HCT116 (cell line): ENCODE measurements around the gene TMEM132C. TPM values are rescaled to one million over a fixed set of nuclear protein-coding genes. Genes with fewer than 3 reads are reported as not detected.

Experiments used
- ATAC-seq: fragments of 200-7000 bp; cut with Tn5 transposase; 2 replicates; pipeline ENCODE4 v1.9.1; 2020; ENCODE audit warnings: mild to moderate bottlenecking, moderate library complexity
- BruUV-seq: library from RNA; stranded (reverse); fragments of 400-500 nt; replicated peaks from 2 replicates; lab custom pipeline; 2021; lab: Mats Ljungman, UMichigan
- CTCF ChIA-PET: fragments of 300-600 bp; sonication (Branson Sonifier 250); formaldehyde crosslinking; loops from one replicate; lab custom pipeline; 2021; ENCODE audit warnings: antibody characterized with exemption; lab: Charles Lee
- POLR2A ChIA-PET: fragments of 300-600, 350-600 bp; sonication (Branson Sonifier 250); formaldehyde crosslinking; loops from one replicate; lab custom pipeline; 2021; ENCODE audit warnings: antibody characterized with exemption; lab: Charles Lee
- RAD21 ChIA-PET, 2 experiments: fragments of 300-600 bp; sonication (Branson Sonifier 250); formaldehyde crosslinking; loops; one replicate each; lab custom pipeline; 2023; ENCODE audit warnings: low total read pairs in 2 of 2; ENCODE audit not compliant: uncharacterized antibody in 2 of 2, unreplicated experiment in 2 of 2, low non-redundant PET in 1 of 2; lab: Charles Lee
- DNase-seq: peaks from one replicate; pipeline ENCODE4 v3.0.0-alpha.2; 2010; ENCODE audit warnings: low read depth, low spot score
- H2AFZ ChIP-seq: fragments of 200-600 bp; shearing (Covaris generic), sonication (generic); 2 replicates; pipeline ENCODE4 v1.6.1; 2017; ENCODE audit warnings: low read depth, mixed run types, mixed read lengths, antibody characterized with exemption, low read length; ENCODE audit not compliant: poor library complexity, severe bottlenecking
- H3K27ac ChIP-seq: 2 replicates; pipeline ENCODE4 v1.5.1; 2012; ENCODE audit warnings: low read depth, low read length
- H3K27me3 ChIP-seq: fragments of 200-600 bp; sonication (generic); 2 replicates; pipeline ENCODE4 v1.6.1; 2016; ENCODE audit warnings: mixed run types, low read length, mixed read lengths; ENCODE audit not compliant: insufficient read depth
- H3K36me3 ChIP-seq, 2 experiments: fragments of 200-500 bp in 1 of 2; fragments of 200-600 bp in 1 of 2; sonication (Bioruptor generic) in 1 of 2; sonication (generic) in 1 of 2; 2 replicates each; pipeline versions ENCODE4 v1.5.1 to v1.6.1; 2014 to 2016; ENCODE audit warnings: low read length in 2 of 2, inconsistent platforms in 1 of 2, mixed read lengths in 1 of 2, mixed run types in 1 of 2; ENCODE audit not compliant: insufficient read depth in 2 of 2, control insufficient read depth in 1 of 2
- H3K4me1 ChIP-seq, 2 experiments: fragments of 200-600 bp in 1 of 2; sonication (generic) in 1 of 2; 2 replicates each; pipeline versions ENCODE4 v1.5.1 to v1.6.1; 2012 to 2017; ENCODE audit warnings: low read length in 2 of 2, inconsistent platforms in 1 of 2, mild to moderate bottlenecking in 1 of 2, mixed read lengths in 1 of 2, mixed run types in 1 of 2, moderate library complexity in 1 of 2; ENCODE audit not compliant: insufficient read depth in 2 of 2, control insufficient read depth in 1 of 2
- H3K4me2 ChIP-seq: fragments of 200-600 bp; sonication (generic); 2 replicates; pipeline ENCODE4 v1.6.1; 2017; ENCODE audit warnings: mixed run types, low read length, mixed read lengths
- H3K4me3 ChIP-seq, 2 experiments: fragments of 200-600 bp in 1 of 2; sonication (generic) in 1 of 2; replicated peaks in 1 of 2; 2 replicates each; pipeline ENCODE4 v1.5.1; 2011 to 2016; ENCODE audit warnings: low read length in 2 of 2, control low read depth in 1 of 2, low read depth in 1 of 2, mild to moderate bottlenecking in 1 of 2, mixed read lengths in 1 of 2, mixed run types in 1 of 2
- H3K79me2 ChIP-seq: fragments of 200-600 bp; sonication (generic); 2 replicates; pipeline ENCODE4 v1.6.1; 2017; ENCODE audit warnings: mild to moderate bottlenecking, mixed run types, low read length, moderate library complexity, mixed read lengths; ENCODE audit not compliant: insufficient read depth
- H3K9ac ChIP-seq: fragments of 200-600 bp; sonication (generic); 2 replicates; pipeline ENCODE4 v1.6.1; 2016; ENCODE audit warnings: low read length, mixed read lengths
- H3K9me2 ChIP-seq: fragments of 200-600 bp; sonication (generic), shearing (Covaris generic); 2 replicates; pipeline ENCODE4 v1.6.1; 2017; ENCODE audit warnings: mixed run types, mild to moderate bottlenecking, moderate library complexity; ENCODE audit not compliant: insufficient read depth
- H3K9me3 ChIP-seq, 2 experiments: fragments of 200-500 bp in 1 of 2; fragments of 200-600 bp in 1 of 2; sonication (Bioruptor generic) in 1 of 2; sonication (generic) in 1 of 2; 2 replicates each; pipeline ENCODE4 v1.6.1; 2014 to 2017; ENCODE audit warnings: low read length in 2 of 2, mixed read lengths in 2 of 2, inconsistent platforms in 1 of 2, low read depth in 1 of 2, mild to moderate bottlenecking in 1 of 2, mixed run types in 1 of 2, moderate library complexity in 1 of 2; ENCODE audit not compliant: control insufficient read depth in 1 of 2, insufficient read depth in 1 of 2
- H4K20me1 ChIP-seq: fragments of 200-600 bp; sonication (generic), shearing (Covaris generic); 2 replicates; pipeline ENCODE4 v1.6.1; 2017; ENCODE audit warnings: mixed run types, mild to moderate bottlenecking, moderate library complexity; ENCODE audit not compliant: insufficient read depth
- CBX3 ChIP-seq: IDR thresholded peaks from 2 replicates; pipeline ENCODE4 v1.6.1; 2012; ENCODE audit warnings: low read depth
- CEBPB ChIP-seq: IDR thresholded peaks from 2 replicates; pipeline ENCODE4 v1.6.1; 2012; ENCODE audit warnings: low read depth
- CTCF ChIP-seq, 3 experiments: fragments of 200-600 bp in 1 of 3; sonication (generic) in 1 of 3; IDR thresholded peaks in 2 of 3; conservative IDR thresholded peaks in 1 of 3; 2 replicates each; pipeline ENCODE4 v1.5.1; 2012 to 2017; ENCODE audit warnings: low read depth in 2 of 3, low read length in 2 of 3, antibody characterized with exemption in 1 of 3, borderline replicate concordance in 1 of 3, control low read depth in 1 of 3, mild to moderate bottlenecking in 1 of 3, mixed read lengths in 1 of 3, mixed run types in 1 of 3, moderate library complexity in 1 of 3; ENCODE audit not compliant: insufficient read depth in 1 of 3
- EGR1 ChIP-seq: IDR thresholded peaks from 2 replicates; pipeline ENCODE4 v1.6.1; 2012; ENCODE audit warnings: low read depth
- EZH2 ChIP-seq: fragments of 200-600 bp; sonication (generic); IDR thresholded peaks from 2 replicates; pipeline ENCODE4 v1.6.1; 2017; ENCODE audit warnings: antibody characterized with exemption, mixed run types
- EZH2phosphoT487 ChIP-seq: fragments of 200-600 bp; IDR thresholded peaks from 2 replicates; pipeline ENCODE4 v1.6.1; 2018; ENCODE audit warnings: antibody characterized with exemption, borderline replicate concordance
- FOSL1 ChIP-seq: IDR thresholded peaks from 2 replicates; pipeline ENCODE4 v1.6.1; 2012; ENCODE audit warnings: low read depth
- JUND ChIP-seq: IDR thresholded peaks from 2 replicates; pipeline ENCODE4 v1.6.1; 2012
- POLR2AphosphoS5 ChIP-seq: IDR thresholded peaks from 2 replicates; pipeline ENCODE4 v1.6.1; 2011; ENCODE audit warnings: mild to moderate bottlenecking, low read depth, low read length, moderate library complexity
- REST ChIP-seq: IDR thresholded peaks from 2 replicates; pipeline ENCODE4 v1.6.1; 2012; ENCODE audit warnings: low read depth
- SIN3A ChIP-seq: IDR thresholded peaks from 2 replicates; pipeline ENCODE4 v1.6.1; 2012; ENCODE audit warnings: low read depth
- SRF ChIP-seq: IDR thresholded peaks from 2 replicates; pipeline ENCODE4 v1.6.1; 2012; ENCODE audit warnings: low read depth
- YY1 ChIP-seq: IDR thresholded peaks from 2 replicates; pipeline ENCODE4 v1.6.1; 2011; ENCODE audit warnings: low read length, low read depth, moderate library complexity, mild to moderate bottlenecking; ENCODE audit not compliant: insufficient replicate concordance; ENCODE audit errors: extremely low read depth
- ZBTB33 ChIP-seq: IDR thresholded peaks from 2 replicates; pipeline ENCODE4 v1.6.1; 2011; ENCODE audit warnings: mild to moderate bottlenecking, low read length, moderate library complexity; ENCODE audit not compliant: insufficient replicate concordance; ENCODE audit errors: extremely low read depth
- ZFX ChIP-seq: fragments of 450-650 bp; IDR thresholded peaks from 2 replicates; pipeline ENCODE4 v1.6.1; 2017
- intact Hi-C: fragments of 100-400 bp; cut with micrococcal nuclease; formaldehyde crosslinking; loops from 2 replicates; pipeline ENCODE4 v1.10.0; 2022
- total RNA-seq: library from RNA; stranded (reverse); gene quantifications from one replicate; pipeline ENCODE4 v1.2.1, GENCODE V29; 2021; ENCODE audit not compliant: unreplicated experiment

Gene TMEM132C
- total RNA-seq, 1 experiment from 2014 or later = not detected

GRCh38 chr12:128699106-128699505 lies 432.1 kb downstream of the TMEM132C start:
- DNase-seq (no peak), ATAC-seq (no peak)
- Histone ChIP-seq H3K27ac (no peak overlapping the region), H2AFZ (no peak overlapping the region), H3K9me2 (no peaks in the 10 kb centered on the region), H3K4me1 (no peaks in the 10 kb centered on the region), H3K4me2 (no peak overlapping the region), H4K20me1 (no peaks in the 10 kb centered on the region), H3K4me3 (no peak overlapping the region), H3K9ac (no peak overlapping the region), H3K27me3 (no peaks in the 10 kb centered on the region), H3K36me3 (no peaks in the 10 kb centered on the region), H3K79me2 (no peaks in the 10 kb centered on the region), H3K9me3 (peaks cover 0 to 4% of the 10 kb centered on the region in 2 experiments; a peak in 1 of 4 replicates)
- ChIA-PET POLR2A (no interaction called here), CTCF (no interaction called here), RAD21 (no interaction called here)
- no peak for TF ChIP-seq EZH2
- no peak for TF ChIP-seq SRF
- TF ChIP-seq EZH2phosphoT487 = no peak
- no peak for TF ChIP-seq ZBTB33
- TF ChIP-seq YY1 = no peak
- no peak for TF ChIP-seq REST
- TF ChIP-seq CBX3 = no peak
- no peak for TF ChIP-seq SIN3A
- TF ChIP-seq FOSL1 = no peak
- TF ChIP-seq CTCF (IDR thresholded peaks at IDR 0.05 in 2 of 3, conservative IDR thresholded peaks at IDR 0.05 in 1 of 3; ENCODE audit: borderline replicate concordance in 1 of 3, insufficient read depth in 1 of 3, low read depth in 2 of 3, low read length in 2 of 3) = no peak
- no peak for TF ChIP-seq JUND
- TF ChIP-seq CEBPB = no peak
- TF ChIP-seq POLR2AphosphoS5 = no peak
- TF ChIP-seq EGR1 = no peak
- TF ChIP-seq ZFX = no peak
- intact Hi-C loops = no loop called here
- BruUV-seq = no TSS peak
